ENCODE results near the gene RPL27A.

The RPL27A gene

GRCh38 chr11:8722809-8723208, 40.2 kb downstream of the RPL27A start:
- no peak for DNase-seq (ENCODE audit: insufficient read length, low spot score)
- FAIRE-seq = no peak

GRCh38 chr11:8723711-8724110, 41.1 kb downstream of the RPL27A start:
- no peak for FAIRE-seq
- TF ChIP-seq POLR2AphosphoS5 (IDR thresholded peaks at IDR 0.05; ENCODE audit: low read depth, low read length) = no peak
- TF ChIP-seq POLR2A (IDR thresholded peaks at IDR 0.05; ENCODE audit: low read depth, low read length) = no peak
- TF ChIP-seq PAX5 (IDR thresholded peaks at IDR 0.05; ENCODE audit: insufficient read depth, low read length, severe bottlenecking) = no peak
- TF ChIP-seq POU2F2 (IDR thresholded peaks at IDR 0.05; ENCODE audit: low read depth, low read length) = no peak
- TF ChIP-seq TAF1 (IDR thresholded peaks at IDR 0.05; ENCODE audit: low read depth, low read length) = no peak
- TF ChIP-seq SPI1 (IDR thresholded peaks at IDR 0.05; ENCODE audit: low read depth, low read length) = no peak

More at GRCh38 chr11:8722809-8723208, 40.2 kb downstream of the RPL27A start:
- TF ChIP-seq TAF1 (IDR thresholded peaks at IDR 0.05; ENCODE audit: low read depth, low read length) (no peak), POLR2A (IDR thresholded peaks at IDR 0.05; ENCODE audit: low read depth, low read length) (no peak), POU2F2 (IDR thresholded peaks at IDR 0.05; ENCODE audit: low read depth, low read length) (no peak), PAX5 (IDR thresholded peaks at IDR 0.05; ENCODE audit: insufficient read depth, low read length, severe bottlenecking) (no peak), SPI1 (IDR thresholded peaks at IDR 0.05; ENCODE audit: low read depth, low read length) (no peak), POLR2AphosphoS5 (IDR thresholded peaks at IDR 0.05; ENCODE audit: low read depth, low read length) (no peak)

DNA sequence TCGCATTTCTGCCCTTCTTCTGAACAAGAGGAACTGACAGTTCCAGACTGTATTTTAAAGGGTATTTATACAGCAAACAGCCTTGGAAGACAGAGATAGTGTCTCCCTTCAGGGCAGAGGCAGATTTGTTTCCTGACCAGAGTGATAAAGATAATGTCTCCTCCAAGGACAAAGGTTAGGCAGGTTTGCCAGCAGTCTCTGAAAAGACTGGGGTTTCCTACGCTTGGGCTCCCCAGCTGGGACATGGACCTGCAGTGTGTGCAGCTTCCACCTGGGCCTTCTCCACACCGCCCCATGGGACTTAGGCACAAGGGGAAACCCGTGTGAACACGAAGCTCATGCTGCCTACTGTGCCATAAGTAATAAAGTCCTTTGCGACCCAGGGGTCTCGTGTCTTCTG, 42.1 kb downstream of the RPL27A start:
- TF ChIP-seq POLR2A (IDR thresholded peaks at IDR 0.05; ENCODE audit: low read depth, low read length) (no peak), POU2F2 (IDR thresholded peaks at IDR 0.05; ENCODE audit: low read depth, low read length) (no peak), SPI1 (IDR thresholded peaks at IDR 0.05; ENCODE audit: low read depth, low read length) (no peak), POLR2AphosphoS5 (IDR thresholded peaks at IDR 0.05; ENCODE audit: low read depth, low read length) (no peak), TAF1 (IDR thresholded peaks at IDR 0.05; ENCODE audit: low read depth, low read length) (no peak), PAX5 (IDR thresholded peaks at IDR 0.05; ENCODE audit: insufficient read depth, low read length, severe bottlenecking) (no peak)
- no peak for FAIRE-seq
- no peak for DNase-seq (ENCODE audit: insufficient read length, low spot score)

More at GRCh38 chr11:8723711-8724110, 41.1 kb downstream of the RPL27A start:
- DNase-seq (ENCODE audit: insufficient read length, low spot score) = no peak

- TF ChIP-seq TAF1 (IDR thresholded peaks at IDR 0.05; ENCODE audit: low read depth, low read length) (no peak), PAX5 (IDR thresholded peaks at IDR 0.05; ENCODE audit: insufficient read depth, low read length, severe bottlenecking) (no peak)
- FAIRE-seq = no peak
- no peak for DNase-seq (ENCODE audit: insufficient read length, low spot score)
Observed at GRCh38 chr11:8726395-8726794, 43.8 kb downstream of the RPL27A start.

DNA sequence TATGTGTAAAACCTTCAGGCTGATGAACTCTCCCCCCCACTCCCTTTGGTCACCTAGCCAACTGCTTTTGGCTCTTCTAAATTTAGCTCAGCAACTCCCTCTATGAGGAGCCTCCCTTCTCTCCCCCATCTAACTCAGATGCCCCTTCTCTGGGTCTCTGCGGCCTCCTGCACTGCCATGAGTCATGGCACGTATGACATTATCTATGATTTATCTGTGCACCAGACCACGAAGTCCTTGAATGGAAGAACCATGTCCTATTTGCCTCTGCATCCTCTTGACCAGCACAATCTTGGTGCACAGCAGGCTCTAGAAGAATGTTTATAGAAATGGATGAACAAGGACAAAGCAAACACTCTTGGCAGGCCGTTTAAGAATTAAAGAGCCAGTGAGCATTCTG, 46.0 kb downstream of the RPL27A start:
- FAIRE-seq (no peak), DNase-seq (ENCODE audit: insufficient read length, low spot score) (no peak)
- TF ChIP-seq TAF1 (IDR thresholded peaks at IDR 0.05; ENCODE audit: low read depth, low read length) = no peak
- TF ChIP-seq SPI1 (IDR thresholded peaks at IDR 0.05; ENCODE audit: low read depth, low read length) = no peak
- no peak for TF ChIP-seq POLR2AphosphoS5 (IDR thresholded peaks at IDR 0.05; ENCODE audit: low read depth, low read length)

DNA sequence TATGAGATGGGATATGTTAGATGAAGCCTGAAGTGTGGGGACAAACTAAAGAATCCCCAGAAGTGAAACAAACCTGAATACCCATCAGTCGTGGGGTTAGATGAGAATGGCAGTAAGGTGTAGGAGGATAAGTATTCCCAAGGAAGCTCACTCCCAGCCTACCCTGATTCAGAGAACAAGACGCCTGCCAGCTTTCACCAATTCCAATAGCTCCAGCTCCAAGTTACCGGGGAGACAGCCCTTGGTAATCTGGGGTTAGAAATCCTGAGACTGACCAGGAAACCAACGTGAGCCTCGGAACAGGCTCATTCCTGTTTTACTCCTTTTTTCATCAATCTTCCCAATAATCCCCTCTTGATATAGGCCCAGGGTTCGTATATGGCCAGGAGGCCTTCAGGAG, 46.5 kb downstream of the RPL27A start:
- FAIRE-seq = no peak
- DNase-seq (ENCODE audit: insufficient read length, low spot score) = no peak
- TF ChIP-seq POU2F2 (IDR thresholded peaks at IDR 0.05; ENCODE audit: low read depth, low read length) (no peak), TAF1 (IDR thresholded peaks at IDR 0.05; ENCODE audit: low read depth, low read length) (no peak), POLR2AphosphoS5 (IDR thresholded peaks at IDR 0.05; ENCODE audit: low read depth, low read length) (no peak), SPI1 (IDR thresholded peaks at IDR 0.05; ENCODE audit: low read depth, low read length) (no peak), PAX5 (IDR thresholded peaks at IDR 0.05; ENCODE audit: insufficient read depth, low read length, severe bottlenecking) (no peak), POLR2A (IDR thresholded peaks at IDR 0.05; ENCODE audit: low read depth, low read length) (no peak)

DNA sequence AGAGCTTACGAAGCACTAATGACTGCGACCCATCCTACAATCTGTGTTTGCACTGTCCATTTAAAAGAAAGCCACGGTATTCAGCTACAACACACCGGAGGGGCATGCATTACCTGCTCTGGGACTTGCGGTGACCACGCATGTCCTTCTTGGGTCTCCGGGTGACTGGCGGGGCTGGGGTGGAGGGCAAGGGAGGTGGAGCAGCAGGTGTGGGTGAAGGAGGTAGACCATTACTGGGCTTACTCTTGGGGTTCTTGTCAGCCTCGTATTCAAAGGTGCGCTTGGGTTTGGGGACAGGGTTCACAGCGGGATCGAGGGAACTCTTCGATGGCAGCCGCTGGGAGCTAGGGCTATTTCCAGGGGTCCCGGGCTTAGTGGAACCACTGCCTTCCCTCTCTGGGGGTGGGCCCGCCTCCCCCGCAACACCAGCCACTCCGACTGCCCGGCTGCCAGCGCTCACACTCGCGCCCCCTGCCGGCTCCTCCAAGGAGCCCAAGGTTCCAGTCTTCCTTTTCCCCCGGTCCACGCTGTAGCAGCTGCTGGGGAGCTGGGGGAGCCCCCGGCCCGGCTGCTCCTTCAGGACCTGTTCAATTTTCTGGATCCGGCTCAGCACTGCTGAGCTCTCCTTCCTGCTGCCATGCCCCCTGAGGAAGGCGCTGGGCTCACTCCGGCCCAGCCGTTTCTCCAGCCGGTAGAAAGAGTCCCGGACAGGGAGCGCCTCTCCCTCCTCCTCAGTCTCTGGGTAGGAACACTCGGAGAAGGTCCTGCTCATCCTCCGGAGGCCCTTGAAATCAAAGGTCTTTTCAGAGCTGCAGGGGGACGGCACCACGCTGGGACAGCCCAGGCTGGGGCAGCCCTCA, 47.5 kb downstream of the RPL27A start:
- FAIRE-seq = no peak
- TF ChIP-seq TAF1 (IDR thresholded peaks at IDR 0.05; ENCODE audit: low read depth, low read length) (no peak), POLR2AphosphoS5 (IDR thresholded peaks at IDR 0.05; ENCODE audit: low read depth, low read length) (no peak), POU2F2 (IDR thresholded peaks at IDR 0.05; ENCODE audit: low read depth, low read length) (no peak), POLR2A (IDR thresholded peaks at IDR 0.05; ENCODE audit: low read depth, low read length) (no peak), SPI1 (IDR thresholded peaks at IDR 0.05; ENCODE audit: low read depth, low read length) (no peak), PAX5 (IDR thresholded peaks at IDR 0.05; ENCODE audit: insufficient read depth, low read length, severe bottlenecking) (no peak)
- DNase-seq (ENCODE audit: insufficient read length, low spot score) = no peak

GRCh38 chr11:8730697-8731020, 48.1 kb downstream of the RPL27A start:
- DNase-seq (ENCODE audit: insufficient read length, low spot score) (no peak), FAIRE-seq (no peak)
- TF ChIP-seq POLR2AphosphoS5 (IDR thresholded peaks at IDR 0.05; ENCODE audit: low read depth, low read length) (no peak), SPI1 (IDR thresholded peaks at IDR 0.05; ENCODE audit: low read depth, low read length) (no peak), PAX5 (IDR thresholded peaks at IDR 0.05; ENCODE audit: insufficient read depth, low read length, severe bottlenecking) (no peak), TAF1 (IDR thresholded peaks at IDR 0.05; ENCODE audit: low read depth, low read length) (no peak), POU2F2 (IDR thresholded peaks at IDR 0.05; ENCODE audit: low read depth, low read length) (no peak), POLR2A (IDR thresholded peaks at IDR 0.05; ENCODE audit: low read depth, low read length) (no peak)

DNA sequence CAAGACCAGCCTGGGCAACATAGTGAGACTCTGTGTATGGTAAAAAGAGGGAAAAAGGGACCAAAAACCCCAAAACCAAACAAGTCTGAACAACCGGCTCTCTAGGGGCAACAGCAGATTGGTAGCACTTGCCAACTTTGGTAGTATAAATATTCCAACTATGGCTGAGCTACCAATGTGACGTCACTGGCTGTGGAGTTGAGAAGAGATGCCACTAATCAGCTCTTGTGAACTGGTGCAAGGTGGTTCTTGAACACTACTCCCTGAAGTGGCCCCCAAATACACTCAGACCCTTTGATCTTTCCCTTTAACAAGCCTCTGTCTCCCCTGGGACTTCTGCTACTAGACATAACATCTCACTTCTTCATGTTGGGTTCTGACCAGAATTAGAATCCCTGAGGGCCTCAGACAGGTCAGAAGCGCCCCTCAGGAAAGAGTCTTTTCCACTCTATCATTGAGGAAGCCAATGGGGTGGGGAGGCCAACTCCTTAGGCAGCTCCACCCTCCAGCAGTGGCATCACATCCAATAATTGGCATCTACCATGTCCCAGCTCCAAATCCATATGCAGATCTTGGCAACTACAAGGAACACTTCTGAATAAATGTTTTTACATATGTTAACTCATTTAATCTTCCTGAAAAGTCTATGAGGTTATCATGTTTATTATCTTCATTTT, 49.2 kb downstream of the RPL27A start:
- TF ChIP-seq PAX5 (IDR thresholded peaks at IDR 0.05; ENCODE audit: insufficient read depth, low read length, severe bottlenecking) (no peak), POU2F2 (IDR thresholded peaks at IDR 0.05; ENCODE audit: low read depth, low read length) (no peak), POLR2A (IDR thresholded peaks at IDR 0.05; ENCODE audit: low read depth, low read length) (no peak)
- DNase-seq (ENCODE audit: insufficient read length, low spot score) = no peak
- FAIRE-seq = peak; percentile 62

GRCh38 chr11:8732324-8732670, 49.7 kb downstream of the RPL27A start:
- no peak for TF ChIP-seq PAX5 (IDR thresholded peaks at IDR 0.05; ENCODE audit: insufficient read depth, low read length, severe bottlenecking)
- no peak; the same call in 1 of the 2 replicates for TF ChIP-seq SPI1 (IDR thresholded peaks at IDR 0.05; ENCODE audit: low read depth, low read length)
- TF ChIP-seq POLR2A (IDR thresholded peaks at IDR 0.05; ENCODE audit: low read depth, low read length) = no peak
- no peak for TF ChIP-seq POU2F2 (IDR thresholded peaks at IDR 0.05; ENCODE audit: low read depth, low read length)
- TF ChIP-seq POLR2AphosphoS5 (IDR thresholded peaks at IDR 0.05; ENCODE audit: low read depth, low read length) = no peak
- no peak for TF ChIP-seq TAF1 (IDR thresholded peaks at IDR 0.05; ENCODE audit: low read depth, low read length)
- DNase-seq (ENCODE audit: insufficient read length, low spot score) = no peak
- peak; percentile 84 for FAIRE-seq
